ENCODE measurements around the gene URI1.
"Not testable (repeated sequence)": the region's sequence is repeated elsewhere in the genome, so short reads cannot be mapped to it uniquely, and the experiment has no call there.

URI1 gene, protein sequence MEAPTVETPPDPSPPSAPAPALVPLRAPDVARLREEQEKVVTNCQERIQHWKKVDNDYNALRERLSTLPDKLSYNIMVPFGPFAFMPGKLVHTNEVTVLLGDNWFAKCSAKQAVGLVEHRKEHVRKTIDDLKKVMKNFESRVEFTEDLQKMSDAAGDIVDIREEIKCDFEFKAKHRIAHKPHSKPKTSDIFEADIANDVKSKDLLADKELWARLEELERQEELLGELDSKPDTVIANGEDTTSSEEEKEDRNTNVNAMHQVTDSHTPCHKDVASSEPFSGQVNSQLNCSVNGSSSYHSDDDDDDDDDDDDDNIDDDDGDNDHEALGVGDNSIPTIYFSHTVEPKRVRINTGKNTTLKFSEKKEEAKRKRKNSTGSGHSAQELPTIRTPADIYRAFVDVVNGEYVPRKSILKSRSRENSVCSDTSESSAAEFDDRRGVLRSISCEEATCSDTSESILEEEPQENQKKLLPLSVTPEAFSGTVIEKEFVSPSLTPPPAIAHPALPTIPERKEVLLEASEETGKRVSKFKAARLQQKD

DNA sequence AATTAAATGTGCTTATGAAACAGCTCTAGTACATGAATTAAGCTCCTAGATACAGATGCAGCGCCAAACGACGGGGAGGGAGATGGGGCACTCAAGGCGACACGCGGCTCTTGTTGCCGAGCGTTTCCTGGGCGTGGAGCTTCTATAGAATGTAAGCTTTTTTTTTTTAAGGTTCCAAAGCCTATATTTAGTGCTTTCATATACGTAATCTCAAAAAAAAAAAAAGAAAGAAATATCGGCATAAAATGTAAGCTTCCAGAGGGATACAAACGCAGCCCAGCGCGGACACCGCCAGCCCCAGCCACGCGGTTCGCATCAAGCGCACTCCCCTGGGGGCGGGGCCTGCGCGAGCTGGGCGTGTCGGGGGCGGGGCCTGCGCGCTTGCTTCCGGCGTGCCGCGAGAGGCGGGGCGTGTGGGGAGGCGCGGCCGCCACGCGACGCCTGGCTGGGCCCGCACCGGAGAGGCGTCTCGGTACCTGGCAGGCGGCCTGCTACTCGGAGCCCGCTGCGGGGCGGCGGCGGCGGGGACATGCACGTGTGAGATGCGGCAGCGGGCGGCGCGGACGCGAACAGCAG, at the start of gene URI1:
Gene URI1 (plus strand): TSS at position 412 of the 576 bp plus-strand sequence. CDS start 309 bp downstream, outside the sequence.
- DNase-seq = peak; percentile 87 to 94

GRCh38 chr19:29893606-29894284, 48.3 kb upstream of the URI1 start:
- no peak for DNase-seq

- DNase-seq = no peak
Measured at GRCh38 chr19:29896802-29897201, 45.2 kb upstream of the URI1 start.

DNA sequence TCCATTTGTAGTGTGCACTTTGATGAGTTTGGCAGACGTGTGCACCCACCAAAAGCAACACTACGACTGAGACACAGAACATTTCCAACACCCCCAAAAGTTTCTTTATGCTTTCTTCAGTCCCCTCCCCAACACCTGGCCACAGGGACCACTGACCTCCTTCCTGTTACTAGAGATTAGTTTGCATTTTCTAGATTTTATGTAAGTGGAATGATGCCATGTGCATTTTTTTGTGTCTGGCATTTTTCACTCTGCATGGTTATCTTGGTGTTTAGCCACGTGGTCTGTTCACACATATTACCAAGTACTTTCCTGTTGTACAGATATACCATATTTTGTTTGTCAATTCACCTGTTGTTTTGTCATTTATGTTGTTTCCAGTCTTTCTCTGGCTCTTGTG, 44.6 kb upstream of the URI1 start:
- DNase-seq = no peak

DNA sequence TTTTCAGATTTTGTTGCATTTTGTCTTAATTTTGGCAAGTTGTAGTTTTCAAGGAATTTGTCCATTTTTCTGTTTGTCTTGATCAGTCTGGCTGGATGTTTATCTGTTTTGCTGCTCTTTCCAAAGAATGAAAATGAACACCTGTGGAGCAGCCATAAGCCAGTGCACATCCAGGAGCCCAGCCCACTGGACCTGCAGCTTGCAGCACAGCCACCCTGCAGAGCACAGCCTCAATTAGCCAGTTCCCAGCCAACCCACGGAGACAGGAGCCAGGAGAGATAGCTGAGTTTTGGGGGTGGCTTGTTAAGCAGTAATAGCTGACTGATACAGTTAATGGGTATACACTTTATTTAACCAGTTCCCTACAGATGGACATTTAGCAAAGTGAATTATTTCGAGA, 38.0 kb upstream of the URI1 start:
- no peak for DNase-seq

DNA sequence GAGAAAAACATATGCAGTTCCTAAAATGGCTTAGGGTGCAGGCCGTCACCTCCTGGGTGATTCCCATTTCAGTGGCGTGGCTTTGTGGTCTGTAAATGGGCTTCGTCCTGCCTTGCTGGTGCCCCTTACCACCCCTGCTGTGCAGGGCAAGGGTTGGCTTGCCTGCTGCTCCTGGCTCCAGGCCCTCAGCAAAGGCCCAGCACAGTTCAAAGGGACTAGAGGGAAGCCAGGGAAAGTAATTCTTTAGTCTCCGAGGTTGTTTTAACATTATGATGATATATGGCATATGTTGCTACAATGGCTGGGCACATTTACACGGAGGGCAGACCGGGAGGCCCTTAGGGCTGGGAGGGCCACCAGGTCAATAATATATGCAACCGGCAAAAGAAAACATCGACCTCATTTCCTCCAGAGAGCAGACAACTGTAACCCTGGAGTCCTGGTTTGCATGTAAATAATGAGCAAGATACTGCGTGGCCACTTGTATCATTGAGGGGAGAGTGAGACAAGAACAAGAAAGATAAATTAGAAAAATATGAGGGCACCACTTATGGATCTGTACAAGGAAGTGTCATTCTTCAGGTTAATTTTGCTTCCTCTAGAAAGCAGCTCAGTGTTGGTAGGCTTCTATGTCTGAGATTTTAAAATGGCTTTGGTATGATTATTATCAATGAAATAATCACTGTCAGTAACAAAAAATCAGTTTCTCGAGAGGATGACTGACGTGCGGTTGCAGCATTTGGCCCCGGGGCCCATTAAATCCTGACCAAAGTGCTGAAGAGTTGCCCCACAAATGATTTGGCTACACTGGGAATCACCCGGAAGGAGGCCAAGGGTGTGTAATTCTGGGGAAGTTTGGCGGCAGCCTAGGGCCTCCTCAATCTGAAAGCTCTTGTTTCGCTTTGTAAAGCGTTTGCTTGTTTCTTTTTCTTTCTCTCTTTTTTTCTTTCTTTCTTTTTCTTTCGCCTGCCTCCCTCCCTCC, 32.8 kb upstream of the URI1 start:
- no peak for DNase-seq

DNA sequence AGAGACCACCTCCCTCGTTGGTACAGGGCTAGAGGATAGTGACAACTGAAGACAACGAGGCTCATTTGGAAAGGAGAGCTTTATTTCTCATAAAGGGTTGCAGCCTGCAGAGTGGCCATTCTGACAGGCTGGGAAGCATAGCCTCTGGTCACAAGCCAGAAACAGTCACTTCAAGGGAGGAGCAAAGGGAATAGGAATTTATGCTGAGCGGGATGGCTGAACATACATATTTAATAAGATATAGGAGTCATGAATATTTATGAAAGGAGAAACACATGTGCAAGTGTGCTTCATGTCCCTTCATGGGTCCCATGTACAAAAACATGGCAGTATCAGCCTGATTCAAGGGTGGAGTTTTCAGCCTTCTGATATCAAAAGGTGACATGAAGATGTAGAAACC, 27.1 kb upstream of the URI1 start:
- no peak for DNase-seq

- DNase-seq = not testable (repeated sequence)
Measured at GRCh38 chr19:29915832-29916231, 26.2 kb upstream of the URI1 start.

DNA sequence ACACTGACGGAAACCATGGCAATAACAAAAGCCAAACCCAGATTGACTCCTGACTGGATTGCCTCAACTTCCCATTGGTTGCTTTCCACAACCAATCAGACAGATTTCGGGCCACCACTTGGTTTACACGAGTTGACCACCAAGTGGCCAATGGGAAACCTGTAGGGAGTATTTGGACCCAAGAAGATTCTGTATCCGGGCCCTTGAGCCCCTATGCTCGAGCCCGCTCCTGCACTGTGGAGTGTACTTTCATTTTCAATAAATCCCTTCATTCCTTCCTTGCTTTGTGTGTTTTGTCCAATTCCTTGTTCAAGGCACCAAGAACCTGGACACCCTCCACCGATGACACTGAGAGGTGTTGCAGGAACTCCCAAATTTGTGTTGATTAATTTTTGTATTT, 24.1 kb upstream of the URI1 start:
- no peak for DNase-seq

DNA sequence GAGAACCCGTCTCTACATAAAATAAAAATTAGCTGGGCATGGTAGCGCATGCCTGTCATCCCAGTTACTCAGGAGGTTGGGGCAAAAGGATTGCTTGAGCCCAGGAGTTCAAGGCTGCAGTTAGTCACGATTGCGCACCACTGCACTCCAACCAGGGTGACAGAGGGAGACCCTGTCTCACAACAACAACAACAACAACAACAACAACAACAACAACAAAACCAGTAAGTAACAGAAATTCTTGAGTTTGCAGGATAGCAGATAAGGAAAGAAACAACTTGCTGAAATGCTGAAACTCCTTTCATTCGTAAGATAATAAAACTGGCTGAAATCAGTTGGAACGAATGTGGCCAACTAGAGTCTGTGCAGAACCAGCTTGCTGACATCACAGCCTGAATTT, 23.1 kb upstream of the URI1 start:
- no peak for DNase-seq

DNA sequence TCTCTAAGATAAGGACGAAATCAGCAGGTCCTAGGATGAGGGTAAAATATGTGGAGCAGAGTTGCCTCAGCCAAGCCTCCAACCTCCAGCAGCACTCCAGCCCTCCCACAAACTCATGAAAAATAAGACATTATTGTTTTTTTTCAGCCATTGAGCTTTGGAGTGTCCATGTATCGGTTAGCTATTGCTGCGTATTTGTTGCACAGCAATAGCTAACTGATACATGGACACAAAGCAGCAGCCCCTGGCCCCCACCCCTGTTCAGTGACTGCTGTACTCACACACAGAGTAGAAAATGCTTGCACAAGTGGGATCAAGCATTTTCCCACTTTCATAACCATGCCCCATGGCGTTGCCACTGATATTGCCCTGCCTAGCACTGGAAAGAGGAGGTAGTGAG, 19.1 kb upstream of the URI1 start:
- no peak for DNase-seq

GRCh38 chr19:29923653-29924052, 18.4 kb upstream of the URI1 start:
- no peak for DNase-seq

- DNase-seq = no peak
Measured at GRCh38 chr19:29926031-29926430, 16.0 kb upstream of the URI1 start.

GRCh38 chr19:29926801-29927200, 15.2 kb upstream of the URI1 start:
- DNase-seq = no peak

GRCh38 chr19:29927944-29928625, 14.0 kb upstream of the URI1 start:
- DNase-seq = no peak

DNA sequence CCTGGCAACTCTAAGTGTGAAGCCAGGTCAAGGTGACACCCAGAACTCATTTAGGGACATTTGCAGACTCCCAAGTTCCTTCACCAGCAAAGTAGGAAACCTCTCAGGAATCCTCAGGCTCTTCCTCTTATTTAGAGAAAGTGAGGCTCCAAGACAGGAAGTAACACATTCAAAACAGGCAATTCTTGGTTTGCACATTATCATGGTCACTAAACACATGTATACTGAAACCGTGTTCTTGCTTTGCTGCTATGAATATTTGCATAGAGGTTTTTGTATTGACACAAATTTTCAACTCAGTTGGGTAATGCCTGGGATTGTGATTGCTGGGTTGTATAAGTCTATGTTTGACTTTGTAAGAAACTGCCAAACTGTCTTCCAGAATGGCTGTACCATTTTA, 13.2 kb upstream of the URI1 start:
- DNase-seq = no peak

DNA sequence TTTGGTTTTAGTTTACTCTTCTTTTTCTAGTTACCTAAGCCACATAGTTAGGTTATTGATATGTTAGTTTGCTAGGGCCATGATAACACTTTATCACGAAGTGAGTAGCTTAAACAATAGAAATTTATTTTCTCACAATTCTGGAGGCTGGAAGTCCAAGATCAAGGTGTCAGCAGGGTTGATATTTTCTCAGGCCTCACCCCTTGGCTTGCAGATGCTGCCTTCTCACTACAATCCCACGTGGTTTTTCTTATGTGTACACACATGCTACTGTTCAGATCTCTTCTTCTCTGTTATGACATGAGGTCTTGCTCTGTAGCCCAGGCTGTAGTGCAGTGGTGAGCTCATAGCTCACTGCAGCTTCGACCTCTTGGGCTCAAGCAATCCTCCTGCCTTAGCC, 7.8 kb upstream of the URI1 start:
- no peak for DNase-seq

- no peak for DNase-seq
Measured at GRCh38 chr19:29934781-29935180, 7.3 kb upstream of the URI1 start.

GRCh38 chr19:29936409-29936808, 5.6 kb upstream of the URI1 start:
- no peak for DNase-seq

GRCh38 chr19:29939628-29940027, 2.4 kb upstream of the URI1 start:
- no peak for DNase-seq

GRCh38 chr19:29940971-29941585, 961 bp upstream of the URI1 start:
- DNase-seq = no peak
